Thyroid gland (tissue), 4 donors: ENCODE measurements around the gene CCDC121. TPM values are rescaled to one million over a fixed set of nuclear protein-coding genes. Genes with fewer than 3 reads are reported as not detected.
"Not testable (repeated sequence)": the region's sequence is repeated elsewhere in the genome, so short reads cannot be mapped to it uniquely, and the experiment has no call there.

ENCODE experiments used
- DNase-seq, 2 donors: peaks; one replicate each; pipeline ENCODE4 v3.0.0-alpha.2; 2019
- H3K27ac ChIP-seq, 3 donors: fragments of 200-600 bp; sonication (generic); 1 replicate in 2 of 3; 2 replicates in 1 of 3; pipeline ENCODE4 v1.5.1; 2016 to 2019; ENCODE audit warnings: mild to moderate bottlenecking in 1 of 3, moderate library complexity in 1 of 3
- H3K27me3 ChIP-seq: fragments of 200-600 bp; sonication (generic); one replicate; pipeline ENCODE4 v1.5.1; 2019
- H3K36me3 ChIP-seq, 2 donors: fragments of 200-600 bp; sonication (generic); one replicate each; pipeline ENCODE4 v1.5.1; 2016 to 2019
- H3K4me1 ChIP-seq, 2 donors: fragments of 200-600 bp; sonication (generic); one replicate each; pipeline ENCODE4 v1.5.1; 2017 to 2019
- H3K4me3 ChIP-seq, 3 donors: fragments of 200-600 bp; sonication (generic); replicated peaks in 1 of 3; 1 replicate in 2 of 3; 2 replicates in 1 of 3; pipeline ENCODE4 v1.5.1; 2016; ENCODE audit warnings: mild to moderate bottlenecking in 1 of 3
- H3K9me3 ChIP-seq: fragments of 200-600 bp; sonication (generic); one replicate; pipeline ENCODE4 v1.5.1; 2017
- CTCF ChIP-seq, 6 experiments: fragments of 200-600 bp in 3 of 6; fragments of 450-650 bp in 3 of 6; sonication (generic) in 3 of 6; IDR thresholded peaks; one replicate each; pipeline ENCODE4 v1.5.1; 2016 to 2019; ENCODE audit warnings: antibody characterized with exemption in 6 of 6, mild to moderate bottlenecking in 2 of 6, inconsistent platforms in 1 of 6, moderate library complexity in 1 of 6
- POLR2A ChIP-seq, 2 donors: fragments of 450-650 bp; IDR thresholded peaks; one replicate each; pipeline ENCODE4 v1.6.1; 2017; ENCODE audit warnings: antibody characterized with exemption in 2 of 2, mild to moderate bottlenecking in 2 of 2, moderate library complexity in 1 of 2
- WGBS, 2 donors: methylation state at CpG; one replicate each; pipeline ENCODE4 v1.1.5; 2017; 5-methylcytosine and 5-hydroxymethylcytosine counted together
- intact Hi-C: fragments of 100-400 bp; cut with DNase I; formaldehyde crosslinking; loops from one replicate; pipeline ENCODE4 v1.15.1; 2023
- total RNA-seq, 4 donors: library from RNA; depleted of rRNA; stranded (reverse); fragments of >200 nt; gene quantifications; one replicate each; pipeline ENCODE4 v1.2.3, GENCODE V29; 2016

CCDC121 gene
- total RNA-seq, 4 donors from 2014 or later = 7.2 to 9.9 (median 8.0) TPM

DNA sequence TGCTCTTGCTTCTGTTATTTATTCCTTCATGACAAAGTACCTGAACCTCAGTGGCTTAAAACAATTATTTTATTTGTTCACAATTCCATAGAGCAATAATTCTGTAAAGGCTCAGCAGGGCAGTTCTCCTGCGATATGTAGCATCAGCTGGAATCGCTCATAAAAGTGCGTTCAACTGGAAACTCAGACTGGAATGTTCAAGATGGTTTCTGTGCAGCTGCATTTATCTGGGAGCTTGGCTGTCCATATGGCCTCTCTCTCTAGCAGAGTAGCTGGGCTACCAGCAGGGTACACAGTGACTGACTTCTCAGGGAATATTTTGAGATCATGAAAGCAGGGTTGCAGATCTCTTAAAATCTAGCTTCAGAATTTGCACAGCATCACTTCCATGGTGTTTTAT is 13.5 kb downstream of the CCDC121 start:
- intact Hi-C loops = no loop called here
- TF ChIP-seq POLR2A (IDR thresholded peaks at IDR 0.05) (no peak), CTCF (IDR thresholded peaks at IDR 0.05) (no peak)
- WGBS, 2 donors = 96 to 100% methylated on average over 3 of the region's 3 CpGs
- Histone ChIP-seq H3K36me3 (peaks cover 27 to 42% of the 10 kb centered on the region in 2 donors), H3K4me3 (no peak overlapping the region), H3K9me3 (no peaks in the 10 kb centered on the region), H3K27ac (no peak overlapping the region), H3K27me3 (no peaks in the 10 kb centered on the region), H3K4me1 (no peaks in the 10 kb centered on the region)
- no peak for DNase-seq

- Histone ChIP-seq H3K9me3 (no peaks in the 10 kb centered on the region), H3K4me1 (no peaks in the 10 kb centered on the region), H3K27me3 (no peaks in the 10 kb centered on the region), H3K27ac (no peak overlapping the region), H3K4me3 (no peak overlapping the region), H3K36me3 (peaks cover 26 to 42% of the 10 kb centered on the region in 2 donors)
- 97 to 98% methylated on average over 2 of the region's 2 CpGs for WGBS, 2 donors
- intact Hi-C loops = no loop called here
- DNase-seq = no peak
- TF ChIP-seq CTCF (IDR thresholded peaks at IDR 0.05) = no peak
- TF ChIP-seq POLR2A (IDR thresholded peaks at IDR 0.05) = no peak
These were observed 14.8 kb downstream of the CCDC121 start for GRCh38 chr2:27613985-27614384.

DNA sequence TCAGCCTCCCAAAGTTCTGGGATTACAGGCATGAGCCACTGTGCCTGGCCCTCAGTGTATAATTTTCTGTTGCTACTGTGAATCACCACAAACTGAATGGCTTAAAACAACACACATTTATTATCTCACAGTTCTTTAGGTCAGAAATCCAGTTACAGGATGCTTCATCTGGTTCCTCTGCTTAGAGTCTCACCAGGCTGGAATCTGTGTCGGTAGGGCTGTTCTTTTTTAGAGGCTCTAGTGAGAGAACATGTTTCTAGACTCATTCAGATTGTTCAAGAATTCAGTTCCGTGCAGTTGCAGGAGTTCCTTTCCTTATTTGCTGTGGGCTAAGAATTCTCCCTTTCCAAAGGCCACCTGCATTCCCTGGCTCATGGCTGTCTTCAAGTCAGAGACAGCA is 22.2 kb downstream of the CCDC121 start:
- WGBS, 2 donors = 96 to 98% methylated on average over 2 of the region's 2 CpGs
- intact Hi-C loops = no loop called here
- Histone ChIP-seq H3K27ac (no peak overlapping the region), H3K4me3 (no peak overlapping the region), H3K9me3 (no peaks in the 10 kb centered on the region), H3K27me3 (no peaks in the 10 kb centered on the region), H3K4me1 (no peaks in the 10 kb centered on the region), H3K36me3 (peaks cover 49 to 51% of the 10 kb centered on the region in 2 donors)
- TF ChIP-seq POLR2A (IDR thresholded peaks at IDR 0.05) = no peak
- no peak for TF ChIP-seq CTCF (IDR thresholded peaks at IDR 0.05)
- DNase-seq = no peak

GRCh38 chr2:27596627-27597026 is 32.2 kb downstream of the CCDC121 start:
- WGBS, 2 donors = 94 to 97% methylated on average over 1 of the region's 1 CpG
- H3K27ac ChIP-seq = no peak overlapping the region
- no peaks in the 10 kb centered on the region for H3K27me3 ChIP-seq
- intact Hi-C loops = no loop called here
- H3K4me1 ChIP-seq = peaks cover 0 to 12% of the 10 kb centered on the region in 2 donors
- peaks cover 3 to 17% of the 10 kb centered on the region in 2 donors for H3K36me3 ChIP-seq
- H3K4me3 ChIP-seq = no peak overlapping the region
- TF ChIP-seq POLR2A (IDR thresholded peaks at IDR 0.05) (no peak), CTCF (IDR thresholded peaks at IDR 0.05) (no peak)
- no peaks in the 10 kb centered on the region for H3K9me3 ChIP-seq
- DNase-seq = no peak

- H3K27ac ChIP-seq, intact Hi-C loops, DNase-seq, H3K9me3 ChIP-seq, H3K27me3 ChIP-seq, H3K36me3 ChIP-seq, H3K4me3 ChIP-seq: not testable (repeated sequence)
- 97 to 98% methylated on average over 9 of the region's 9 CpGs for WGBS, 2 donors
- H3K4me1 ChIP-seq = peaks cover 0 to 12% of the 10 kb centered on the region in 2 donors
These were observed 33.4 kb downstream of the CCDC121 start for GRCh38 chr2:27595412-27595811.

DNA sequence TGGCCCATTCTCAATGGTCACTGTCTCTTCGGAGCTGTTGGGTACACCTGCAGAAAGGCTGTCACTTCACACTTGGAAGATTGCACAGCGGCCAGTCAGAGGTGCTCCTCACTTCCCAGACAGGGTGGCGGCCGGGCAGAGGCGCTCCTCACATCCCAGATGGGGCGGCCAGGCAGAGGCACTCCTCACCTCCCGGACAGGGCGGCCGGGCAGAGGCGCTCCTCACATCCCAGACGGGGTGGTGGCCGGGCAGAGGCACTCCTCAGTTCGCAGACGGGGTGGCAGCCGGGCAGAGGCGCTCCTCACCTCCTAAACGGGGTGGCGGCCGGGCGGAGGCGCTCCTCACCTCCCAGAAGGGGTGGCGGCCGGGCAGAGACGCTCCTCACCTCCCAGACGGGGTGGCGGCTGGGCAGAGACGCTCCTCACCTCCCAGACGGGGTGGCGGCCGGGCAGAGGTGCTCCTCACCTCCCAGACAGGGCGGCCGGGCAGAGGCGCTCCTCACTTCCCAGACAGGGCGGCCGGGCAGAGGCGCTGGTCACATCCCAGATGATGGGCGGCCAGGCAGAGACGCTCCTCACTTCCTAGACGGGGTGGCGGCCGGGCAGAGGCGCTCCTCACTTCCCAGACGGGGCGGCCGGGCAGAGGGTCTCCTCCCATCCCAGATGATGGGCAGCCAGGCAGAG is 34.6 kb downstream of the CCDC121 start:
- H3K4me3 ChIP-seq, DNase-seq, H3K27me3 ChIP-seq, intact Hi-C loops, H3K4me1 ChIP-seq, H3K27ac ChIP-seq, H3K36me3 ChIP-seq, H3K9me3 ChIP-seq: not testable (repeated sequence)
- 96 to 97% methylated on average over 18 to 28 of the region's 45 CpGs for WGBS, 2 donors
